GM21447 (cell line): ENCODE measurements around the gene ZNF778.

Experiments used
- ATAC-seq: cut with Tn5 transposase; IDR thresholded peaks from one replicate; pipeline ENCODE4 v1.9.1; 2021; ENCODE audit not compliant: unreplicated experiment

ZNF778 gene

DNA sequence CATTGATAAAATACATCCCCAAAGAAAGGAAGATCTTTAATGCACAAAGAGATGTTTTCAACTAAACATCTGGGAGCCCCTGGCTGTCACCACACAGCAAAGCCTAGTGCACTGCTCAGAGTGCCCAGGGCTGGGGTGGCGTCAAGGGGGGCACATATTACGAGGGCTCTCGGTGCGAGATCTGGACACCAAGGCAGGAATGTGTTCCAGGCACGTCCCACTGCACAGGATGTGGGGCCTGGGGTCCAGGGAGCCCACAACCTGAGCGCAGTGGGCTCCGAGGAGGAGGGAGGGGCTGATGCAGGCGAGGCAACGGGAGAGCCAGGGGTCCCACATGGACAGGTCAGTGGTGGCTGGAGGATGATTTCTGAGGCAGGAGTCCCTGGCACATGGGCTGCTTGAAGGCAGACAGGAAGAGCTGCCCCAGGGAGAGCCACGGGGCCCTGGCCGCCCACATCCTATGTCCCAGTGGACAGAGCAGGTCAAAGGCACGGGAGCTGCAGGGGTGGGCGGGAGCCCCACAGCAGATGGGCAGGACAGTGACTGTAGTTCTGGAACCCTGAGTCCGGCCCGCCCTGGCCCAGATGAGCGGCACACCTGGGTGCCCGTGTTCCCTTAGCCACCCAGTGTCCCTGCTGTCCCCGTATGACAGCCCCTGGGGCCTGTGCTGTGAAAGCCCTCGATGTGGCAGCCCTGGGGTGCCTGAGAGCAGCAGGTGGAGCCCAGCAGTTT, 56.4 kb downstream of the ZNF778 start:
- ATAC-seq = no peak

DNA sequence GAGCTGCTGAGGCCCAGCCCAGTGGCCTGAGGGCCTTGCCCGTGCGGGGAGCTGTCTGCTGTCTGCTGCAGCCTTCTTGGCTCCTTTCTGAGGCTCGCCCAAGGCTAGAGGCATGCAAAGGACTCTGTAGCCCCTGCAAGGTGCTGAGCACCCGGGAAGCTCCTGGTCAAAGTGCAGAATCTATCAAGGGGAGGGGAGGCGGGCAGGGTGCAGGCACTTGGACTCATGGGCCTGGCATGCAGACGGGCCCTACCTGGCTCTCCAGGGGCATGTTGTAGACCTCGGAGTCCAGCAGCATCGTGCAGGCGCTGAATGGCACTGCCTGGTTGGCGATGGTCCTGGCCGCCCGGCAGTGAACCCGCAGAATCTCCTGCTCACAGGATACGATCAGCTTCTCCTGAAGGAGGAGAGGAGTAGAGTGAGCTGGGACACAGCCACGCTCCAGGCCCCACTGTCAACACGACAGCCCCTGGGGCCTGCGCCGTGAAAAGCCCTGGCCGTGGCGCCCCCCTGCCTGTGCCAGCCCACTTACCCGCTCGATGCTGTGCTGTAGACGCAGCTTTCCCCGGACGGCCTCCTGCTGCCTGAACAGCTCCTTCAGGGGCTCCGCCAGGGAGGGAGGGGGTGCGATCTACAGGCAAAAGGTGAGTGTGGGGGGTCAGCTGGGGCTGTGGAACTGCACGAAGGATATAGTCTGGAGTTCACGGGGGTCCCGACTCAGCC, 57.2 kb downstream of the ZNF778 start:
- no peak for ATAC-seq

DNA sequence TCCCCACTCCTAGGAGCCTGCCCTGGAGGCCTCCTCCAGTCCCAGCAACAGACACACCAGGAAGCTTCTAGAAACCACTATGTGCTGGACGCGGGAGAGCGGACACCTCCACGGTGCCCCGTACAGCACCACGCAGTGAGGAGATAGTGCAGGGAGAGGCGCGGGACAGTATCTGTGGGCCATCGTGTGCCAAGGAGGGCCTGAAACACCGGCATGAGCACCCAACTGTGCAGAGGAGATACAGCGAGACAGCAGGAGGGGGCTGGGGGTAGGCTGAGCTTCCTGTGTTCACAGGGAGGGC, 57.7 kb downstream of the ZNF778 start:
- no peak for ATAC-seq

DNA sequence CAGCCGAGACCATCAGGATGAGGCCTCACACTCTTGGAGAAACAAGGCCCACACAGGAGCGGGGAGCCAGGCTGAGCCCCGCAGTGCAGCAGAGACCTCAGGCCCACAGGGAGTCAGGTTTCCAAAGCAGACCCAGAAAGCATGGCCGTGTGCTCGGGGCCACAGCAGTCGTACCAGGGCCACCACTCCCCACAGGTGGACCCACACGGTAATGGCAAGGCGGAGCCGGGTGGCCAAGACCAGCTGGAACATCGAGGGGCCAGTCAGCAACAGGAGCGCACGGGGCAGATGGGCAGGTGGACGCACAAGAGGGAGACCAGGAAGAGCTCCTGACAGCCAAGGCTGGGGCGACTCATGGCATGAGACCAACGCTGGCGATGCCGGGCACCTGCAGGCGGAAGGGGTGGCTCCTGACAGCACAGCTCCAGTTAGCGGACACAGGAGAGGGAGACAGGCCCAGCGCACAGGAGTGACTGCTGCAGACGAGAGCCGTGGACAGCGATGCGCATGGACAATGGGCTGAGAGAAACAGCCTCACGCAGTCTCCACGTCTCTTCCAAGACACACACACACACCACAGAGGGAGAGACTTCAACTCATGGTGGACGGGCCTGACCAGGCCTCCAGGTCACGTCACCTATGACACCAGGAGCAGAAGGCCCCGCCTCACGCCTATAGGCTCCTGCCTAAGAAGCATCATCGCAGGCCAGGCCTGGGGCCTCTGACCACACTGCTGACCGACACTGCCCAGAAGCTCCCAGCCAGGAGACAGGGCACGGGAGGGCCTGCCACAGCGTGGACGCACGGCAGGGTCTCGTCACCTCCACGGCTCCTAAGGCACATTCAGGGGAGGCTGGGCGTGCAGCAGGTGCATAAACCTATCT, 58.6 kb downstream of the ZNF778 start:
- no peak for ATAC-seq

DNA sequence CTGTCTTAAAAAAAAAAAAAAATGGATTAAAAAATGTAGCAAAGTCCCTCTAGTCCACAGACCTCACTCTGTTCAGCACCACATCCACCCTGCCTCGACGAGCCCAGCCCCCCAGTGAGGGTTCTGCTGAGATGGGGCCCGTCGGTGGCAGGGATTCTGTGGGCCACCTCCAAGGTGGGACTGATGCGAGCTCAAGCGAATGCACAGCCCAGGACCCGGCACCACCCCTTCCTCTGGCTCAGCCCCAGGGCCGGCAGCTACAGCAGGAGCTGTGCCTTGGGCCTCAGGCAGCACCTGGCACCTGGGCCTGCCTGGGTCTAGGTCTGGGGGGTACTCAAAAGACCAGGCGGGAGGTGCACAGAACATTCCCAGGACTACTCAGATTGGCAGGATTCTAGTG, 59.5 kb downstream of the ZNF778 start:
- no peak for ATAC-seq

DNA sequence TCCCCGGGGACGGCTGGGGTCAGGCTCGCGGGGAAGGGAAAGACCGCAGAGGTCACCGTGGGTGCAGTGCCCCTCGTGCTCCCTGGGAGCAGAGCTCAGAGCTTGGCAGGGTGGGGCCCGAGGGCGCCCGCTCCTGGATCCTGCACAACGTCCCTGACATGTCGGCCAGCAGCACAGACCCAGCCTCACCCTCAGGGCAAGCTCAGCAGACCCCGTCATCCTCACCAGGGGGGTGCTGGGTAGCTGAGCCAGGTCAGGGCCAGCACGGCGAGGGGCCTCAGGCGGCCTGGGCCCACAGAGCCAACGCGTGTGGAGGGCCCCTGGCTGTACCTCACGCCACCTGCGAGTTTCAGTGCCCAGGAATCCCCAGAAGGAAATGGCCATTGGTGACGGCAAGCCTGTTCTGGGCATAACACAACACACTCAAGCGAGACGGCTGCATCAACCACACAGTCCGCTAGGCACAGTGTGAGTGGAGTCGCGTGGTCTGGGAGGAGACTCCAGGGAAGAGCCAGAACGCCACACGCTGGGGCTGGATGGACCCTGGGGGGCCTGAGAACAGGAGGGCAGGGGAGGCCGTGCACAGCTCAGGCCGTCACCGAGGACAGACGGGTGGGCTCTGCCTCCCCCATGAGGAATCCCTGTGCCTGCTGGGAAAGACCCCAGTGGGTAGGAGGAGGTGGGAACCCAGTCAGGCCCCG, 60.3 kb downstream of the ZNF778 start:
- ATAC-seq = no peak

DNA sequence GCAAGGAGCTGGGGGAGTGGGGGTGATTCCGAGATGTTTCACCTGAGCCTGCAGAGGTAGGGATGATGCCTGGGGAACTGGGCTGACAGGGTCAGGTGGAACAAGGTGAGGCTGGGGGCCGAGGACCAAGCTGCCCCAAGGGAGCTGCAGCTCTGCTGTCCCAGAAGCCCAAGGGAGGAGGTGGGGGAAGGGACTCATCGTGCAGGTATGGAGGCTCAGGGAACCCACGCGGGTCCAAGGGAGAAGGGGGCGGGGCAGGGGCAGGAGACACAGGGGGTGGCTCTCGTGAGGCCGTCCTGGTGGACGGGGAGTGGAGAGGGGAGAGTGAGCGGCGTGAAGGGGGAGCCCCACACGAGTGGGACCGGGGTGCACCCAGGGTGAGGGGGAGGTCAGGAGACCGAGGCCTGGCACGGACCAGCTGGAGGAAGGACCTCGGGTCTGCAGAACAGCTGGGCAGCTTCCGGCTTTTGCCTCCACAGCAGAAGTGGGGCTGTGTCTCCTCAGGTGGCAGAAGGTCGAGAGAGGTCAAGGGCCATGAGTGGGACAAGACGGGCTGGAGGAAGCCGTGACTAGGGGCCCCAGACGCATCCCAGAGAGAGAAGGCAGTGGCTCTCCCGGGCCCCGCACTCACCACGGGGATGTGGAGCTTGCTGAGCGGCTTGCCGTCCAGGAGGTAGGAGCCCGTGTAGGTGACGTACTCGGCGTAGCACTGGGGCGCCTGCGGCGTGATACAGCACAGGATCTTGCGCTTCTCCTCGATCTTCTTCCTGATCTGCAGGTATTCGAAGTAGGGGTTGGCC, 61.1 kb downstream of the ZNF778 start:
- no peak for ATAC-seq

DNA sequence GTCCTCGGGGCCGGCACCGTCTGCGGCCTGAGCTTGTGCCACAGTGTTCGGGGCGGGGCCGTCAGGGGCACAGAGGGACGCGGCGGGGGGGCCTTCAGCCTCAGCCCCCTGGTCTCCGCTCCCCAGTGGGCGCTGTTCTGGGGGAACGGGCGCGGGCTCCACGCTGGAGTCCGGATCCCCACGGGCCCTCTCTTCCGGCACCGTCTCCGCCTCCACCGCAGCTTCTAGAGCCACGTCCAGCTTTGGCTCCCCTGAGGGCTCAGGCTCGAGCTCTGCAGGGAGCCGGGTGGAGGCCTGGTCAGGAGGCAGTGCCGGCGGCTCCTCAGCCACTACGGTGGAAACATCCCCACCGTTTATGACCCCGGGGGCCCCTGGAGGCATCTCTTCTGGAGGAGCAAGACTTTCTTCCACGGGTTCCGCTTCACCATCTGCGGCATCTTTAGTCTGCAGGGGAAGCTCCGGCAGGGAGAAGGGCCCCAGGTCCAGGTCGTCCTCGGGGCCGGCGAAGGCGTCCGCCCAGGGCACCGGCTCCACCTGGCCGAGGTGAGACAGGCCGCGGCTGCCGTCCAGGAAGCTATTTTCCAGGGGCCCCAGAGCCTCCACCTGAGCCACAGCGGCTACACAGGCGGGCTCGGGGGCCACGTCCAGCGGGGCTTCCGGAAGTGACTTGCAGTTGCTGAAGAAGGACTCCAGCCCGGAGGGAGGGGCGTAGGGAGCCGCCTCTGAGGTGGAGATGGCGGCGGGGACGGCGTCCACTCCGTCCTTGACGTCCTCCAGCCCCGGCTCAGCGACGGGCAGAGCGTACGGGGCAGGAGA, 62.4 kb downstream of the ZNF778 start:
- ATAC-seq = no peak

DNA sequence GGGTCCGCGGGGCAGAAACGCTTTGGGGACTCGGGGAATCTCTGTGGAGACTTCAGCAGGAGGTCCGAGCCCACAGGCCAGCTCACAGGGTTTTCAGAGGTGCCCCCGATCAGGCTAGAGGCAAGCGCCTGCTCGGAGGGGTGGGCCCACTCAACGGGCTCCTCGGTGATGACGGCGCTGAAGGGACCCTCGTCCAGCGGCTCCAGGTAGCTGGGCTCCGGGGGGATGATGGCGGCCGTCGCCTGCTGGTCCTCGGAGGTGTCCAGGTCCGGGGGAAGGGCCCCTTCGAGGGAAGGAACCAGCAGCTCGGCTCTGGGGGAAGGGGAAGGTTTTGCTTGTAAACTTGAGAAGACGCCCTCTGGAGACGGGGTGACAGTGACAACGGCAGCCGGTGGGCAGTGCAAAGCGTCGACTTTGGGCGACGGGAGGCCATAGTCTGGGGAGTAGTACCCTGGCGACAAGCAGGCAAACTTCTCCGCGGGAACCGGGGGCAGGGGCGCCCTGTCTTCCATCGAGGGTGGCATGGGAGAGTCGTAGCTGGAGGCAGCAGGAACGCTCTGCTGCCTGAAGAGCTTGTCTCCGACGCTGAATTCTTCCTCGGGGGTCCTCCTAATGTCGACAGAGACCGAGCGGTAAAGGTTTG, 63.2 kb downstream of the ZNF778 start:
- no peak for ATAC-seq

DNA sequence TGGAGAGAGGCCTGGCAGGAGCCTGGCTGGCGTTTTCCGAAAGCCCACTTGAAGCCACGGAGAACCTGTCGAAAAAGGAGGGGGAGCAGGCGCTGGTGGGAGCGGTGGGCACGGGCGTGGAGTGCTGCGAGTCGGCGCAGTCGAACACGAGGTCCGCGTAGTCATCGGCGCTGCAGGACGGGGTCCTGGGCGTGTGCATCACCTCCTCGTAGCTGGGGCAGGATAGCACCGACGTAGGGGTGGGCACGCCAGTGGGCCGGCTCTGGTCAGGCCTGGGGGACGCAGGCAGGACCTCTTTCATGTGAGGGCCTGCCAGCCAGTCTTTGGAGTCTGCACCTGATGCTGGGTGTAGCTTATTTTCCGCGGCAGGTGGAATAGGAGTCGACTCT, 63.7 kb downstream of the ZNF778 start:
- ATAC-seq = no peak

DNA sequence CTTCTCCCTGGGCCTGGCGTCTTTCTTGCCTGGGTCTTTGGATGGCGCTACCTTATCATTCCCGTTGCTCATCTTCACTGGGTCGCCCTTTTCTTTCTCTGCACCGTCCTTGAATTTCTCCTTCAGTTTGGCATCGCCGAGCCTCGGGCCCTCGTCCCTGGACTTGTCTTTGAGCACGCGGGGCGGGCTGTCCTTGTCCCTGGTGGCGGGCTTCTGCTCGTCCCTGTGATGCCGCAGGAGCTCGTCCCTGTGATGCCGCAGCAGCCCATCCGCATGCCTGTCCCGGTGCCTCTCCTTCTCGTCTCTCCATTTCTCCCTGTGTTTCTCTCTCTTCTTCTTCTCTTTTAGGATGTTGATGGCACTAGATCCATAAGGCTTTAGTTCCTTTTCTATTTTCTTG, 64.3 kb downstream of the ZNF778 start:
- ATAC-seq = no peak

DNA sequence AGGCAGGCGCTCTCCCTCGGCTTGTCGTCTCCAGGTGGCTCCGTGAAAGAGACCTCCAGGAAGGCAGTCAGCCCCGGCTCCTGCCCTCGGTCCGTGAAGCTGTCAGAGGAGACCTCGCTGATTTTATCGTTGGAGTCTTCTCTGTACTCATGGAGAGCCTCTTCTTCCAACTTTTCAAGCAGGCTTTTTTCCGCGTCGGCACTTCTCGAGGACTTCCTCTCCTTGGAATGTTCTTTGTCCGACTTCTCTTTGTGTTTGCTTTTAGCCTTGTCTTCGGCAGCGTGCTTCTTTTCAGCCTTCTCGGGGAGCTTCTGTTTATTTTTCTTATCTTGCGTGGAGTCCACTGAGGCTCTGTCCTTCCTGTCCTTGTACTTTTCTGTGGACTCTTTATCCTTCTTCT, 65.0 kb downstream of the ZNF778 start:
- ATAC-seq = no peak

DNA sequence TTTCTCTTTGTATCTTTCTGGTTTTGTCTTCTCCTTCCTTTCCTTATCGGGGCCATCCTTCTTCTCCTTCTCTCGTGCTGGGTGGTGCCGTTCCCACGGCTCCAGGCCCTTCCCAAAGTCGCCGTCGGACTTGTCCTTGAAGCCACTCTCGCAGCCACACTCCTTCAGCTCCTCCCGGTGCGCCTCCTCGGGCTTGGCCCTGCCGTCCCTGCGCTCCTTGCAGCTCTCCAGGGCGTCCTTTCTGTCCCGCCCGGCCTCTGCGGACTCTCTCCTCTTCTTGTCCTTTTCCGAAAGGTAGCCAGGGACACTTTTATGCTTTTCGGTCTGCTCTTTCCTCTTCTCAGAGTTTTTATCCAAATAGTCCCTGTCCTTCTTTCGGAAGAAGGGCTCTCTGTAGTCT, 65.9 kb downstream of the ZNF778 start:
- ATAC-seq = no peak

DNA sequence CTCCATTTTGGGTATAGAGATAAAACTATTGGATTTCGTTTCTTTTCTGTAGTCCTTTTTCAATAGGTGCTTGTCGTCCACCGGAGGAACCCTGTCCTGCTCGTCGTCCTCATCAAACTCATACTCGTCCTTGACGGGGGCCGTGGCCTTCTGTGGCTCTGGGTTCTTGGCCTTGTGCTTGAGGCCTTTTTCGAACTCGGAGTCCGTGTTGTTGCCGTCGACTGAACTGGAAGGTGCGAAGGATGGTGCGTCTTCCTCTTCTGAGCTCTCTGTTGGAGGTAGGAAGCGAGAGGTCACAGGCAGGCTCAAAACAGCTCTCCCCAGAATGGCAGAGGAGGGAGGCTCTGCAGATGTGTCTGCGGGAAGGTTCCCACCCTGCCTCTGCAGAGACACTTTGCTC, 67.9 kb downstream of the ZNF778 start:
- no peak for ATAC-seq

DNA sequence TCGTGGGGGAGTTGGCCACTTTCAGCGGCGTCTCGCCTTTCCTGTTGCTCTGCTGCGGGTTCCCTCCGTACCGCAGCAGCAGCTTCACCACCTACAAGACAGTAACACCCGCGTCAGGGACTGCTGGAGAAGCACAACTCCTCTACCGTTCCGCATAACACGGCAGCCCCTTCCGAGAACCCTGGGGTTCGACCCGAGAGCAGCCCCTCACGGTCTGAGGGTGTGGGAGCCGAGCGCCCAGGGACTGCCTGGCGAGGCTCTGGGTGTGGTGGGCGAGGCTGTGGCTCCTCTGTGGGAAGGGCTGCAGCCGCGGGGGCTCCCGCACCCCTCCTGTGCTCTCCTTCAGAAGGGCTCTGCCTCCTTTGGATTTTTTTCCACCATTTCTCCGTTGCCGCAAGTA, 68.6 kb downstream of the ZNF778 start:
- no peak for ATAC-seq
